ENCODE results near the gene BRD3. TPM values are rescaled to one million over a fixed set of nuclear protein-coding genes. Genes with fewer than 3 reads are reported as not detected.
A peak's percentile ranks its signal among the peaks of the same experiment; 100 is the strongest.

Gene BRD3
- total and polyA plus RNA-seq, 3 donors from 2014 or later, result 30.2 to 64.5 (median 44.3) TPM

- DNase-seq, result peak; percentile 29
- no peaks in the 10 kb centered on the region for H3K27me3 ChIP-seq
- intact Hi-C loops (cut with DNase I; ENCODE audit: low total_unique reads), result no loop called here
- no peaks in the 10 kb centered on the region for H3K9me3 ChIP-seq
- peaks cover 15% of the 10 kb centered on the region for H3K4me1 ChIP-seq
- peak overlapping the region; percentile 85 to 86 for H3K4me3 ChIP-seq
- H3K27ac ChIP-seq, result peak overlapping the region; percentile 63 to 83
- no peak for TF ChIP-seq CTCF (IDR thresholded peaks at IDR 0.05)
- TF ChIP-seq POLR2A (IDR thresholded peaks at IDR 0.05), result no peak
- H3K36me3 ChIP-seq (ENCODE audit: low read depth, missing control alignments), result no peaks in the 10 kb centered on the region
- WGBS, 2 donors, result 0 to 11% methylated on average over 12 to 66 of the region's 66 CpGs
These were observed 42.0 kb downstream of the BRD3 start for GRCh38 chr9:134025606-134026541.

- H3K4me1 ChIP-seq, result peaks cover 15% of the 10 kb centered on the region
- DNase-seq, result peak; percentile 97
- intact Hi-C loops (cut with DNase I; ENCODE audit: low total_unique reads), result no loop called here
- peak within 1 kb of the TSS; percentile 63 to 83 for H3K27ac ChIP-seq
- no peaks in the 10 kb centered on the region for H3K27me3 ChIP-seq
- no peak for TF ChIP-seq POLR2A (IDR thresholded peaks at IDR 0.05)
- no peak for TF ChIP-seq CTCF (IDR thresholded peaks at IDR 0.05)
- no peaks in the 10 kb centered on the region for H3K36me3 ChIP-seq (ENCODE audit: low read depth, missing control alignments)
- no peaks in the 10 kb centered on the region for H3K9me3 ChIP-seq
- WGBS, 2 donors, result 1% methylated on average over 13 to 40 of the region's 43 CpGs
- H3K4me3 ChIP-seq, result peak within 1 kb of the TSS; percentile 85 to 86
These were observed 42.8 kb downstream of the BRD3 start, which contains the start of gene BRD3OS for GRCh38 chr9:134024828-134025605. BRD3OS (plus strand) TSS chr9:134025481; CDS start chr9:134026748, 1,267 bp downstream.

GRCh38 chr9:134024214-134024792 lies 43.5 kb downstream of the BRD3 start:
- TF ChIP-seq POLR2A (IDR thresholded peaks at IDR 0.05) (no peak), CTCF (IDR thresholded peaks at IDR 0.05) (no peak)
- Histone ChIP-seq H3K27ac (peak overlapping the region in 1 of 2 donors; percentile 83), H3K36me3 (ENCODE audit: low read depth, missing control alignments) (no peaks in the 10 kb centered on the region), H3K9me3 (no peaks in the 10 kb centered on the region), H3K27me3 (no peaks in the 10 kb centered on the region), H3K4me1 (peaks cover 12% of the 10 kb centered on the region), H3K4me3 (peak overlapping the region in 1 of 2 donors; percentile 85)
- DNase-seq, result no peak
- 68 to 74% methylated on average over 4 of the region's 4 CpGs for WGBS, 2 donors
- intact Hi-C loops (cut with DNase I; ENCODE audit: low total_unique reads), result no loop called here

DNA sequence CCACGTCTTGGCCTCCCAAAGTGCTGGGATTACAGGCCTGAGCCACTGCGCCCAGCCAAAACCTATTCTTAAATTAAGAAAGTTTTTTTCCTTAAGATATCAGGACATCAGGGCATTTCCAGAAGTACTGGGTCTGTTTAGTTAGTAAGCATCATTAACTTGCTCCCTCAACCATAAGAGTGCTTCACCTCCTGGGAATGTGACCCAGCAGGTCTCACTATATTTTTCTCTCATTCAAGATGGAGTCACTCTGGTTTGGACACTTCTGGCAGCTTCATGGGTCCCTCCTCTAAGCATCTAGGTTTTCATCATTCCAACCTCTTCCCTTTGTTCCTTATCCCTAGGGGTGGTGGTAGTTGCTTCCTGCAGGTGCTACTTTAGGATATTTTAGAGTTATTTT lies 52.9 kb downstream of the BRD3 start:
- intact Hi-C loops (cut with DNase I; ENCODE audit: low total_unique reads), result no loop called here
- Histone ChIP-seq H3K36me3 (ENCODE audit: low read depth, missing control alignments) (no peaks in the 10 kb centered on the region), H3K9me3 (no peaks in the 10 kb centered on the region), H3K27ac (no peak overlapping the region), H3K27me3 (no peaks in the 10 kb centered on the region), H3K4me3 (no peak overlapping the region), H3K4me1 (no peaks in the 10 kb centered on the region)
- WGBS, 2 donors, result 96 to 97% methylated on average over 2 of the region's 2 CpGs
- TF ChIP-seq POLR2A (IDR thresholded peaks at IDR 0.05) (no peak), CTCF (IDR thresholded peaks at IDR 0.05) (no peak)
- DNase-seq, result no peak

Measured in testis (tissue), 3 donors.